Measurements from ENCODE around the gene ZKSCAN7.

DNA sequence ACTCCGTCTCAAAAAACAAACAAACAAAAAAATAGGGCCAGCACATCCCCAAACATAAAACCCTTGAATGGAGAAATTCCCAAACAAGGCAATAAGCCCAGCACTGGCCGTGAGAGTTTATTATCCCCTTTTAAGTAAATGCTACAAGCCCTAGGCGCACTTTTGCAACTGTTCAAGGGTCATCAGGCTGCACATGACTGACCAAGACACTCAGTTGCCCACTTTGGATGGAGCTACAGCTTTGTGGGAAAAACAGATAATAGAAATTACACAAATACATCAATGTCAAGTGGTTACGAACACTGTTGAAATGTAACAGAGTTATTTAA is 43.8 kb upstream of the ZKSCAN7 start:
- TF ChIP-seq, protein P1, sequence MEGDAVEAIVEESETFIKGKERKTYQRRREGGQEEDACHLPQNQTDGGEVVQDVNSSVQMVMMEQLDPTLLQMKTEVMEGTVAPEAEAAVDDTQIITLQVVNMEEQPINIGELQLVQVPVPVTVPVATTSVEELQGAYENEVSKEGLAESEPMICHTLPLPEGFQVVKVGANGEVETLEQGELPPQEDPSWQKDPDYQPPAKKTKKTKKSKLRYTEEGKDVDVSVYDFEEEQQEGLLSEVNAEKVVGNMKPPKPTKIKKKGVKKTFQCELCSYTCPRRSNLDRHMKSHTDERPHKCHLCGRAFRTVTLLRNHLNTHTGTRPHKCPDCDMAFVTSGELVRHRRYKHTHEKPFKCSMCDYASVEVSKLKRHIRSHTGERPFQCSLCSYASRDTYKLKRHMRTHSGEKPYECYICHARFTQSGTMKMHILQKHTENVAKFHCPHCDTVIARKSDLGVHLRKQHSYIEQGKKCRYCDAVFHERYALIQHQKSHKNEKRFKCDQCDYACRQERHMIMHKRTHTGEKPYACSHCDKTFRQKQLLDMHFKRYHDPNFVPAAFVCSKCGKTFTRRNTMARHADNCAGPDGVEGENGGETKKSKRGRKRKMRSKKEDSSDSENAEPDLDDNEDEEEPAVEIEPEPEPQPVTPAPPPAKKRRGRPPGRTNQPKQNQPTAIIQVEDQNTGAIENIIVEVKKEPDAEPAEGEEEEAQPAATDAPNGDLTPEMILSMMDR (conservative IDR thresholded peaks at IDR 0.05 in 1 of 2, IDR thresholded peaks at IDR 0.05 in 1 of 2; ENCODE audit: extremely low read depth in 1 of 2, insufficient read depth in 1 of 2, low read depth in 1 of 2, low read length in 2 of 2): no peak
- no peak for TF ChIP-seq EZH2 (IDR thresholded peaks at IDR 0.05; ENCODE audit: borderline replicate concordance, low read length)

Measured in mammary epithelial cell (primary cell).